WTC11 (cell line): ENCODE measurements around the gene EML2.

Experiments used
- ATF2 ChIP-seq: sonication (generic); formaldehyde crosslinking; IDR thresholded peaks from 2 replicates; pipeline ENCODE4 v1.8.1; 2022; ENCODE audit warnings: low read depth, missing genetic modification reagents, borderline replicate concordance
- CTCF ChIP-seq: fragments of 200-600 bp; IDR thresholded peaks from 2 replicates; pipeline ENCODE4 v1.8.0; 2022; ENCODE audit warnings: antibody characterized with exemption
- ETV6 ChIP-seq: sonication (generic); formaldehyde crosslinking; IDR thresholded peaks from 2 replicates; pipeline ENCODE4 v1.8.1; 2022; ENCODE audit warnings: mild to moderate bottlenecking, missing genetic modification reagents
- FOXP1 ChIP-seq: sonication (generic); formaldehyde crosslinking; IDR thresholded peaks from 2 replicates; pipeline ENCODE4 v1.8.0; 2022; ENCODE audit warnings: missing genetic modification reagents, mild to moderate bottlenecking, moderate library complexity, borderline replicate concordance
- PREB ChIP-seq: sonication (generic); formaldehyde crosslinking; IDR thresholded peaks from 2 replicates; pipeline ENCODE4 v1.8.1; 2022; ENCODE audit warnings: mild to moderate bottlenecking, missing genetic modification reagents, moderate library complexity, borderline replicate concordance
- TEAD1 ChIP-seq: sonication (generic); formaldehyde crosslinking; IDR thresholded peaks from 2 replicates; pipeline ENCODE4 v1.8.0; 2022; ENCODE audit warnings: mild to moderate bottlenecking, missing genetic modification reagents
- TF ChIP-seq, protein P1 (sequence below): sonication (generic); formaldehyde crosslinking; IDR thresholded peaks from 2 replicates; pipeline ENCODE4 v1.8.1; 2023; ENCODE audit warnings: mild to moderate bottlenecking, missing genetic modification reagents, moderate library complexity

- TF ChIP-seq TEAD1 (no peak), FOXP1 (no peak), ATF2 (no peak), ETV6 (CRISPR knock-in tag) (peak; percentile 41; the same call in 1 of the 2 replicates), CTCF (no peak), PREB (CRISPR knock-in tag) (no peak)
- TF ChIP-seq, protein P1, sequence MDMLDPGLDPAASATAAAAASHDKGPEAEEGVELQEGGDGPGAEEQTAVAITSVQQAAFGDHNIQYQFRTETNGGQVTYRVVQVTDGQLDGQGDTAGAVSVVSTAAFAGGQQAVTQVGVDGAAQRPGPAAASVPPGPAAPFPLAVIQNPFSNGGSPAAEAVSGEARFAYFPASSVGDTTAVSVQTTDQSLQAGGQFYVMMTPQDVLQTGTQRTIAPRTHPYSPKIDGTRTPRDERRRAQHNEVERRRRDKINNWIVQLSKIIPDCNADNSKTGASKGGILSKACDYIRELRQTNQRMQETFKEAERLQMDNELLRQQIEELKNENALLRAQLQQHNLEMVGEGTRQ (CRISPR knock-in tag), result no peak
Observed at GRCh38 chr19:45638930-45639729, at the start of gene EML2.
